HCT116 (cell line): ENCODE data around the gene PSMA3. TPM values are rescaled to one million over a fixed set of nuclear protein-coding genes. Genes with fewer than 3 reads are reported as not detected.

Source experiments
- ATAC-seq: fragments of 200-7000 bp; cut with Tn5 transposase; 2 replicates; pipeline ENCODE4 v1.9.1; 2020; ENCODE audit warnings: mild to moderate bottlenecking, moderate library complexity
- BruUV-seq: library from RNA; stranded (reverse); fragments of 400-500 nt; replicated peaks from 2 replicates; lab custom pipeline; 2021; lab: Mats Ljungman, UMichigan
- CTCF ChIA-PET: fragments of 300-600 bp; sonication (Branson Sonifier 250); formaldehyde crosslinking; loops from one replicate; lab custom pipeline; 2021; ENCODE audit warnings: antibody characterized with exemption; lab: Charles Lee
- POLR2A ChIA-PET: fragments of 300-600, 350-600 bp; sonication (Branson Sonifier 250); formaldehyde crosslinking; loops from one replicate; lab custom pipeline; 2021; ENCODE audit warnings: antibody characterized with exemption; lab: Charles Lee
- RAD21 ChIA-PET, 2 experiments: fragments of 300-600 bp; sonication (Branson Sonifier 250); formaldehyde crosslinking; loops; one replicate each; lab custom pipeline; 2023; ENCODE audit warnings: low total read pairs in 2 of 2; ENCODE audit not compliant: uncharacterized antibody in 2 of 2, unreplicated experiment in 2 of 2, low non-redundant PET in 1 of 2; lab: Charles Lee
- DNase-seq: peaks from one replicate; pipeline ENCODE4 v3.0.0-alpha.2; 2010; ENCODE audit warnings: low read depth, low spot score
- H2AFZ ChIP-seq: fragments of 200-600 bp; shearing (Covaris generic), sonication (generic); 2 replicates; pipeline ENCODE4 v1.6.1; 2017; ENCODE audit warnings: low read depth, mixed run types, mixed read lengths, antibody characterized with exemption, low read length; ENCODE audit not compliant: poor library complexity, severe bottlenecking
- H3K27ac ChIP-seq: 2 replicates; pipeline ENCODE4 v1.5.1; 2012; ENCODE audit warnings: low read depth, low read length
- H3K27me3 ChIP-seq: fragments of 200-600 bp; sonication (generic); 2 replicates; pipeline ENCODE4 v1.6.1; 2016; ENCODE audit warnings: mixed run types, low read length, mixed read lengths; ENCODE audit not compliant: insufficient read depth
- H3K36me3 ChIP-seq, 2 experiments: fragments of 200-500 bp in 1 of 2; fragments of 200-600 bp in 1 of 2; sonication (Bioruptor generic) in 1 of 2; sonication (generic) in 1 of 2; 2 replicates each; pipeline versions ENCODE4 v1.5.1 to v1.6.1; 2014 to 2016; ENCODE audit warnings: low read length in 2 of 2, inconsistent platforms in 1 of 2, mixed read lengths in 1 of 2, mixed run types in 1 of 2; ENCODE audit not compliant: insufficient read depth in 2 of 2, control insufficient read depth in 1 of 2
- H3K4me1 ChIP-seq, 2 experiments: fragments of 200-600 bp in 1 of 2; sonication (generic) in 1 of 2; 2 replicates each; pipeline versions ENCODE4 v1.5.1 to v1.6.1; 2012 to 2017; ENCODE audit warnings: low read length in 2 of 2, inconsistent platforms in 1 of 2, mild to moderate bottlenecking in 1 of 2, mixed read lengths in 1 of 2, mixed run types in 1 of 2, moderate library complexity in 1 of 2; ENCODE audit not compliant: insufficient read depth in 2 of 2, control insufficient read depth in 1 of 2
- H3K4me2 ChIP-seq: fragments of 200-600 bp; sonication (generic); 2 replicates; pipeline ENCODE4 v1.6.1; 2017; ENCODE audit warnings: mixed run types, low read length, mixed read lengths
- H3K4me3 ChIP-seq, 2 experiments: fragments of 200-600 bp in 1 of 2; sonication (generic) in 1 of 2; replicated peaks in 1 of 2; 2 replicates each; pipeline ENCODE4 v1.5.1; 2011 to 2016; ENCODE audit warnings: low read length in 2 of 2, control low read depth in 1 of 2, low read depth in 1 of 2, mild to moderate bottlenecking in 1 of 2, mixed read lengths in 1 of 2, mixed run types in 1 of 2
- H3K79me2 ChIP-seq: fragments of 200-600 bp; sonication (generic); 2 replicates; pipeline ENCODE4 v1.6.1; 2017; ENCODE audit warnings: mild to moderate bottlenecking, mixed run types, low read length, moderate library complexity, mixed read lengths; ENCODE audit not compliant: insufficient read depth
- H3K9ac ChIP-seq: fragments of 200-600 bp; sonication (generic); 2 replicates; pipeline ENCODE4 v1.6.1; 2016; ENCODE audit warnings: low read length, mixed read lengths
- H3K9me2 ChIP-seq: fragments of 200-600 bp; sonication (generic), shearing (Covaris generic); 2 replicates; pipeline ENCODE4 v1.6.1; 2017; ENCODE audit warnings: mixed run types, mild to moderate bottlenecking, moderate library complexity; ENCODE audit not compliant: insufficient read depth
- H3K9me3 ChIP-seq, 2 experiments: fragments of 200-500 bp in 1 of 2; fragments of 200-600 bp in 1 of 2; sonication (Bioruptor generic) in 1 of 2; sonication (generic) in 1 of 2; 2 replicates each; pipeline ENCODE4 v1.6.1; 2014 to 2017; ENCODE audit warnings: low read length in 2 of 2, mixed read lengths in 2 of 2, inconsistent platforms in 1 of 2, low read depth in 1 of 2, mild to moderate bottlenecking in 1 of 2, mixed run types in 1 of 2, moderate library complexity in 1 of 2; ENCODE audit not compliant: control insufficient read depth in 1 of 2, insufficient read depth in 1 of 2
- H4K20me1 ChIP-seq: fragments of 200-600 bp; sonication (generic), shearing (Covaris generic); 2 replicates; pipeline ENCODE4 v1.6.1; 2017; ENCODE audit warnings: mixed run types, mild to moderate bottlenecking, moderate library complexity; ENCODE audit not compliant: insufficient read depth
- CBX3 ChIP-seq: IDR thresholded peaks from 2 replicates; pipeline ENCODE4 v1.6.1; 2012; ENCODE audit warnings: low read depth
- EGR1 ChIP-seq: IDR thresholded peaks from 2 replicates; pipeline ENCODE4 v1.6.1; 2012; ENCODE audit warnings: low read depth
- ELF1 ChIP-seq: IDR thresholded peaks from 2 replicates; pipeline ENCODE4 v1.6.1; 2012; ENCODE audit warnings: low read depth, borderline replicate concordance
- EZH2 ChIP-seq: fragments of 200-600 bp; sonication (generic); IDR thresholded peaks from 2 replicates; pipeline ENCODE4 v1.6.1; 2017; ENCODE audit warnings: antibody characterized with exemption, mixed run types
- JUND ChIP-seq: IDR thresholded peaks from 2 replicates; pipeline ENCODE4 v1.6.1; 2012
- POLR2AphosphoS5 ChIP-seq: IDR thresholded peaks from 2 replicates; pipeline ENCODE4 v1.6.1; 2011; ENCODE audit warnings: mild to moderate bottlenecking, low read depth, low read length, moderate library complexity
- RAD21 ChIP-seq: IDR thresholded peaks from 2 replicates; pipeline ENCODE4 v1.6.1; 2012; ENCODE audit warnings: low read depth, mild to moderate bottlenecking
- SIN3A ChIP-seq: IDR thresholded peaks from 2 replicates; pipeline ENCODE4 v1.6.1; 2012; ENCODE audit warnings: low read depth
- SP1 ChIP-seq: IDR thresholded peaks from 2 replicates; pipeline ENCODE4 v1.6.1; 2012; ENCODE audit warnings: low read depth
- SRF ChIP-seq: IDR thresholded peaks from 2 replicates; pipeline ENCODE4 v1.6.1; 2012; ENCODE audit warnings: low read depth
- TCF7L2 ChIP-seq: IDR thresholded peaks from 2 replicates; pipeline ENCODE4 v1.7.0; 2011; ENCODE audit warnings: borderline replicate concordance, inconsistent platforms; ENCODE audit not compliant: insufficient read depth, insufficient read length; ENCODE audit errors: extremely low read depth
- YY1 ChIP-seq: IDR thresholded peaks from 2 replicates; pipeline ENCODE4 v1.6.1; 2011; ENCODE audit warnings: low read length, low read depth, moderate library complexity, mild to moderate bottlenecking; ENCODE audit not compliant: insufficient replicate concordance; ENCODE audit errors: extremely low read depth
- ZBTB33 ChIP-seq: IDR thresholded peaks from 2 replicates; pipeline ENCODE4 v1.6.1; 2011; ENCODE audit warnings: mild to moderate bottlenecking, low read length, moderate library complexity; ENCODE audit not compliant: insufficient replicate concordance; ENCODE audit errors: extremely low read depth
- ZFX ChIP-seq: fragments of 450-650 bp; IDR thresholded peaks from 2 replicates; pipeline ENCODE4 v1.6.1; 2017
- ZNF274 ChIP-seq: fragments of 200-500 bp; sonication (Bioruptor generic); IDR thresholded peaks from 2 replicates; pipeline ENCODE4 v1.6.1; 2014; ENCODE audit warnings: mild to moderate bottlenecking, low read depth, low read length, inconsistent platforms
- intact Hi-C: fragments of 100-400 bp; cut with micrococcal nuclease; formaldehyde crosslinking; loops from 2 replicates; pipeline ENCODE4 v1.10.0; 2022
- total RNA-seq: library from RNA; stranded (reverse); gene quantifications from one replicate; pipeline ENCODE4 v1.2.1, GENCODE V29; 2021; ENCODE audit not compliant: unreplicated experiment
- TF ChIP-seq, protein P1 (sequence below): IDR thresholded peaks from 2 replicates; pipeline ENCODE4 v1.6.1; 2012; ENCODE audit warnings: low read depth

PSMA3 gene
- total RNA-seq, 1 experiment from 2014 or later: 267 TPM

DNA sequence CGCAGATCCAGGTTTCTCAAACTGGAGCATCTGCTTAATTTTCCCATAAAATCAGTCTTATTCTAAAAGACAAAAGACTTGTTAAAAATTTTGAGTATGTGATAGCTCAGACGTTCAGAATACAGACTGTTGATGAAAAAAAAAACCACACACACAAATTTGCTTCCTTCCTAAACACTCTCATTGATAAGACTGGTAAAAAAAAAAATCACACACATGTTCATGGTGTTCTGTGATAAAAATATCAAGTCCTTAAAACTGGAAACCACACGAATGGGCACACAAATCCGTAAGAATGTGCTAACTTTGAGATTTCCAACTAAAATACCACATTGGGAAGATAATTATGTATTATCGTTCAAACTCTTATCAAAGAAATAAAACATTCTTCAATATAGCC lies 47.0 kb downstream of the PSMA3 start:
- H2AFZ ChIP-seq: no peak overlapping the region
- POLR2A ChIA-PET: no interaction called here
- no peaks in the 10 kb centered on the region for H3K9me2 ChIP-seq
- H3K36me3 ChIP-seq: peaks cover 30 to 36% of the 10 kb centered on the region in 2 experiments
- peaks cover 4% of the 10 kb centered on the region in 2 experiments; a peak in 2 of 4 replicates for H3K4me1 ChIP-seq
- intact Hi-C loops: no loop called here
- DNase-seq: no peak
- TF ChIP-seq RAD21: no peak
- no peak for TF ChIP-seq JUND
- no peak for TF ChIP-seq TCF7L2
- no peak for TF ChIP-seq SP1
- TF ChIP-seq, protein P1, sequence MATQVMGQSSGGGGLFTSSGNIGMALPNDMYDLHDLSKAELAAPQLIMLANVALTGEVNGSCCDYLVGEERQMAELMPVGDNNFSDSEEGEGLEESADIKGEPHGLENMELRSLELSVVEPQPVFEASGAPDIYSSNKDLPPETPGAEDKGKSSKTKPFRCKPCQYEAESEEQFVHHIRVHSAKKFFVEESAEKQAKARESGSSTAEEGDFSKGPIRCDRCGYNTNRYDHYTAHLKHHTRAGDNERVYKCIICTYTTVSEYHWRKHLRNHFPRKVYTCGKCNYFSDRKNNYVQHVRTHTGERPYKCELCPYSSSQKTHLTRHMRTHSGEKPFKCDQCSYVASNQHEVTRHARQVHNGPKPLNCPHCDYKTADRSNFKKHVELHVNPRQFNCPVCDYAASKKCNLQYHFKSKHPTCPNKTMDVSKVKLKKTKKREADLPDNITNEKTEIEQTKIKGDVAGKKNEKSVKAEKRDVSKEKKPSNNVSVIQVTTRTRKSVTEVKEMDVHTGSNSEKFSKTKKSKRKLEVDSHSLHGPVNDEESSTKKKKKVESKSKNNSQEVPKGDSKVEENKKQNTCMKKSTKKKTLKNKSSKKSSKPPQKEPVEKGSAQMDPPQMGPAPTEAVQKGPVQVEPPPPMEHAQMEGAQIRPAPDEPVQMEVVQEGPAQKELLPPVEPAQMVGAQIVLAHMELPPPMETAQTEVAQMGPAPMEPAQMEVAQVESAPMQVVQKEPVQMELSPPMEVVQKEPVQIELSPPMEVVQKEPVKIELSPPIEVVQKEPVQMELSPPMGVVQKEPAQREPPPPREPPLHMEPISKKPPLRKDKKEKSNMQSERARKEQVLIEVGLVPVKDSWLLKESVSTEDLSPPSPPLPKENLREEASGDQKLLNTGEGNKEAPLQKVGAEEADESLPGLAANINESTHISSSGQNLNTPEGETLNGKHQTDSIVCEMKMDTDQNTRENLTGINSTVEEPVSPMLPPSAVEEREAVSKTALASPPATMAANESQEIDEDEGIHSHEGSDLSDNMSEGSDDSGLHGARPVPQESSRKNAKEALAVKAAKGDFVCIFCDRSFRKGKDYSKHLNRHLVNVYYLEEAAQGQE: no peak
- TF ChIP-seq EGR1: no peak
- TF ChIP-seq ELF1: no peak
- TF ChIP-seq SIN3A: no peak
- no peak for TF ChIP-seq ZBTB33
- no peak for TF ChIP-seq ZNF274
- TF ChIP-seq EZH2: no peak
- TF ChIP-seq ZFX: no peak
- TF ChIP-seq YY1: no peak
- no peak for TF ChIP-seq CBX3
- no peak for TF ChIP-seq POLR2AphosphoS5
- TF ChIP-seq SRF: no peak
- peaks cover 99% of the 10 kb centered on the region for H3K79me2 ChIP-seq
- H4K20me1 ChIP-seq: 0 out of 2 replicates have a peak, but pooled peaks cover 3% of the 10 kb centered on the region
- CTCF ChIA-PET: no interaction called here
- no peak for ATAC-seq
- no peak overlapping the region for H3K4me3 ChIP-seq
- RAD21 ChIA-PET: no interaction called here
- no peak overlapping the region for H3K4me2 ChIP-seq
- H3K9me3 ChIP-seq: no peaks in the 10 kb centered on the region
- H3K9ac ChIP-seq: no peak overlapping the region
- no peak overlapping the region for H3K27ac ChIP-seq
- H3K27me3 ChIP-seq: no peaks in the 10 kb centered on the region
- BruUV-seq: no TSS peak
